Measurements from ENCODE around the gene CRMP1. TPM values are rescaled to one million over a fixed set of nuclear protein-coding genes. Genes with fewer than 3 reads are reported as not detected.

The CRMP1 gene
- total and polyA plus RNA-seq, 8 donors: 1.2 to 21.4 (median 2.1) TPM; not detected in 1

DNA sequence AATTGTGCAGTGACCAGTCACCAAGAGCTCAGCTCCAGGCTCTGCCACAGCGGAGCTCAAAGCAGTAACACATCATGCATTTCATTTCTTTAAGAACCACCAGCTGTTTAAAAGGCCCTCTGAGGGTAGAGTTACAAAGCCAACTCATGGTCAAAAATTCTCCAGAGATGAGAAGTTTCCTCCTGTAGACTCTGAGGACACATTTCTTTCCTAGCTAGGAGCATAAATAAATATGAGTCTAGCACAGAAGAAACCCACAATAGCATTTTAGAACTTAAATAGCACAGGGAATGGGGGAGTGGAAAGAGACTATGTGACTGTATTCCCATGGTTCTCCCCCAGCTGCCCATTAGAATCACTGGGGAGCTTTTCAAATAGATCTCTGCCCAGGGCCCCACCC, 6.5 kb upstream of the CRMP1 start:
- H3K9me3 ChIP-seq: peaks cover 0 to 15% (median 4%) of the 10 kb centered on the region in 4 donors
- DNase-seq: no peak
- H3K27me3 ChIP-seq: peaks cover 4 to 91% (median 25%) of the 10 kb centered on the region in 3 donors
- no peaks in the 10 kb centered on the region for H3K36me3 ChIP-seq
- H3K27ac ChIP-seq: no peak overlapping the region
- 86 to 93% (median 91%) methylated on average over 1 of the region's 1 CpG for WGBS, 5 donors
- TF ChIP-seq POLR2AphosphoS5 (IDR thresholded peaks at IDR 0.05) (no peak), EP300 (IDR thresholded peaks at IDR 0.05) (no peak), POLR2A (IDR thresholded peaks at IDR 0.05) (no peak)
- TF ChIP-seq, protein P1, sequence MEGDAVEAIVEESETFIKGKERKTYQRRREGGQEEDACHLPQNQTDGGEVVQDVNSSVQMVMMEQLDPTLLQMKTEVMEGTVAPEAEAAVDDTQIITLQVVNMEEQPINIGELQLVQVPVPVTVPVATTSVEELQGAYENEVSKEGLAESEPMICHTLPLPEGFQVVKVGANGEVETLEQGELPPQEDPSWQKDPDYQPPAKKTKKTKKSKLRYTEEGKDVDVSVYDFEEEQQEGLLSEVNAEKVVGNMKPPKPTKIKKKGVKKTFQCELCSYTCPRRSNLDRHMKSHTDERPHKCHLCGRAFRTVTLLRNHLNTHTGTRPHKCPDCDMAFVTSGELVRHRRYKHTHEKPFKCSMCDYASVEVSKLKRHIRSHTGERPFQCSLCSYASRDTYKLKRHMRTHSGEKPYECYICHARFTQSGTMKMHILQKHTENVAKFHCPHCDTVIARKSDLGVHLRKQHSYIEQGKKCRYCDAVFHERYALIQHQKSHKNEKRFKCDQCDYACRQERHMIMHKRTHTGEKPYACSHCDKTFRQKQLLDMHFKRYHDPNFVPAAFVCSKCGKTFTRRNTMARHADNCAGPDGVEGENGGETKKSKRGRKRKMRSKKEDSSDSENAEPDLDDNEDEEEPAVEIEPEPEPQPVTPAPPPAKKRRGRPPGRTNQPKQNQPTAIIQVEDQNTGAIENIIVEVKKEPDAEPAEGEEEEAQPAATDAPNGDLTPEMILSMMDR (IDR thresholded peaks at IDR 0.05): no peak
- intact Hi-C loops (cut with DNase I; ENCODE audit: low total_unique reads): no loop called here
- no peaks in the 10 kb centered on the region for H3K4me1 ChIP-seq
- no peak overlapping the region for H3K4me3 ChIP-seq

GRCh38 chr4:5897674-5898073, 4.8 kb upstream of the CRMP1 start:
- peaks cover 0 to 6% (median 3%) of the 10 kb centered on the region in 4 donors for H3K4me1 ChIP-seq
- 78 to 85% (median 82%) methylated on average over 13 of the region's 13 CpGs for WGBS, 5 donors
- H3K27me3 ChIP-seq: peaks cover under 1 to 91% (median 34%) of the 10 kb centered on the region in 3 donors
- peaks cover 0 to 11% (median 4%) of the 10 kb centered on the region in 4 donors for H3K9me3 ChIP-seq
- no peak overlapping the region for H3K27ac ChIP-seq
- TF ChIP-seq EP300 (IDR thresholded peaks at IDR 0.05) (no peak), POLR2AphosphoS5 (IDR thresholded peaks at IDR 0.05) (no peak)
- intact Hi-C loops (cut with DNase I; ENCODE audit: low total_unique reads): no loop called here
- DNase-seq: no peak
- H3K4me3 ChIP-seq: no peak overlapping the region
- H3K36me3 ChIP-seq: no peaks in the 10 kb centered on the region

DNA sequence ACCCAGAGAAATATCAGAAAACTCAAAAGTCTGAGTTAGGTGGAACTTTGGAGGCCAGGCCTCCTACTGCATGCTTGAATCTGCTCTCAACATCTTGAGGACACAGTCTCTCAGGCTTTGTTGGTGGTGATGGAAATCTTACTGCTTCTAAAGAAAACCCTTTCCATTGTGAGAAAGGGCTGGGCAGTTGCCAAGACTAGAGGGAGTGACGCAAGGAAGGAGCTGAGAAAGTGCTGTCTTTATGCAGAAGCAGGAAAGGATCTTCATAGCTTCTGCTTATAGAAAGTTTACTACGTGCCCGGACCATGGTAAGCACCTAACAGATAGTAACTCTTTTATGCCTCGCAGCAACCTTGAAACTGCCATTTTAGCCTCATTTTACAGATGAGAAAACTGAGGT, 2.4 kb upstream of the CRMP1 start:
- intact Hi-C loops (cut with DNase I; ENCODE audit: low total_unique reads): no loop called here
- WGBS, 5 donors: 66 to 77% (median 73%) methylated on average over 4 of the region's 4 CpGs
- no peak for DNase-seq
- H3K4me1 ChIP-seq: peaks cover 6 to 18% (median 11%) of the 10 kb centered on the region in 4 donors
- no peak overlapping the region for H3K4me3 ChIP-seq
- TF ChIP-seq POLR2A (IDR thresholded peaks at IDR 0.05) (no peak), POLR2AphosphoS5 (IDR thresholded peaks at IDR 0.05) (no peak), EP300 (IDR thresholded peaks at IDR 0.05) (no peak)
- TF ChIP-seq, protein P1 (IDR thresholded peaks at IDR 0.05): no peak
- no peak overlapping the region for H3K27ac ChIP-seq
- peaks cover 10 to 91% (median 51%) of the 10 kb centered on the region in 3 donors for H3K27me3 ChIP-seq
- peaks cover 0 to 11% (median 4%) of the 10 kb centered on the region in 4 donors for H3K9me3 ChIP-seq
- H3K36me3 ChIP-seq: no peaks in the 10 kb centered on the region

DNA sequence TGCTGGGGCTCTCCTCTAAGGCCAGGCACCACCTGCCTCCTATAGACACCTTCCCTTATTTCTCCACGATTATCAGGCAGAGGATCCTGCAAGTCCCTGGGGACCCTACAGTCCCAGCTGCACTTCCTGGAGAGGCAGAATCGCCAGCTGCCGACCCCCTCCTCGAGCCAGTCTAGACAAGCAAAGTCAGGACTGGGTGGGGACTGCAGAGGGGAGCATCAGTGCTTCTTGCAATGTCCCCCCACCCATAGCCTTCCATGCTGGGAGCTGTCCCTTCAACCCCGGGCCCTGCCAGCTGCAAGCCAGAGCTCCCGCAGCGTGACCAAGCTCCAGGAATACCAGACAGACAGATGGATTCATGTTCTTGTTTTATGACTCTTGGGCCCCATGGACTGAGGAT, 1.4 kb upstream of the CRMP1 start:
- H3K4me1 ChIP-seq: peaks cover 6 to 24% (median 17%) of the 10 kb centered on the region in 4 donors
- TF ChIP-seq POLR2AphosphoS5 (IDR thresholded peaks at IDR 0.05): no peak
- TF ChIP-seq, protein P1 (IDR thresholded peaks at IDR 0.05): no peak
- no peak for TF ChIP-seq POLR2A (IDR thresholded peaks at IDR 0.05)
- TF ChIP-seq EP300 (IDR thresholded peaks at IDR 0.05): no peak
- no peak for DNase-seq
- H3K4me3 ChIP-seq: no peak overlapping the region
- intact Hi-C loops (cut with DNase I; ENCODE audit: low total_unique reads): no loop called here
- H3K36me3 ChIP-seq: no peaks in the 10 kb centered on the region
- peaks cover 0 to 11% (median 4%) of the 10 kb centered on the region in 4 donors for H3K9me3 ChIP-seq
- no peak overlapping the region for H3K27ac ChIP-seq
- peaks cover 17 to 91% (median 61%) of the 10 kb centered on the region in 3 donors for H3K27me3 ChIP-seq
- WGBS, 5 donors: 31 to 42% (median 42%) methylated on average over 6 to 7 of the region's 7 CpGs

GRCh38 chr4:5893591-5893990, 705 bp upstream of the CRMP1 start:
- Histone ChIP-seq H3K27me3 (peaks cover 24 to 96% (median 68%) of the 10 kb centered on the region in 3 donors), H3K9me3 (peaks cover 0 to 11% (median 4%) of the 10 kb centered on the region in 4 donors), H3K36me3 (no peaks in the 10 kb centered on the region), H3K4me1 (peaks cover 10 to 27% (median 20%) of the 10 kb centered on the region in 4 donors), H3K4me3 (no peak overlapping the region), H3K27ac (no peak overlapping the region)
- 68 to 75% (median 71%) methylated on average over 8 of the region's 8 CpGs for WGBS, 5 donors
- DNase-seq: no peak
- intact Hi-C loops (cut with DNase I; ENCODE audit: low total_unique reads): no loop called here
- no peak for TF ChIP-seq POLR2A (IDR thresholded peaks at IDR 0.05)
- TF ChIP-seq, protein P1 (IDR thresholded peaks at IDR 0.05): no peak
- TF ChIP-seq EP300 (IDR thresholded peaks at IDR 0.05): no peak
- no peak for TF ChIP-seq POLR2AphosphoS5 (IDR thresholded peaks at IDR 0.05)

Measured in stomach (tissue), 9 donors.